HG02610 (cell line): Measurements from ENCODE around the gene TGFBR3.
"Not testable (repeated sequence)": the region's sequence is repeated elsewhere in the genome, so short reads cannot be mapped to it uniquely, and the experiment has no call there.

Experiments used
- ATAC-seq: cut with Tn5 transposase; IDR thresholded peaks from one replicate; pipeline ENCODE4 v1.9.1; 2021; ENCODE audit warnings: mild to moderate bottlenecking, moderate library complexity; ENCODE audit not compliant: unreplicated experiment

The TGFBR3 gene

DNA sequence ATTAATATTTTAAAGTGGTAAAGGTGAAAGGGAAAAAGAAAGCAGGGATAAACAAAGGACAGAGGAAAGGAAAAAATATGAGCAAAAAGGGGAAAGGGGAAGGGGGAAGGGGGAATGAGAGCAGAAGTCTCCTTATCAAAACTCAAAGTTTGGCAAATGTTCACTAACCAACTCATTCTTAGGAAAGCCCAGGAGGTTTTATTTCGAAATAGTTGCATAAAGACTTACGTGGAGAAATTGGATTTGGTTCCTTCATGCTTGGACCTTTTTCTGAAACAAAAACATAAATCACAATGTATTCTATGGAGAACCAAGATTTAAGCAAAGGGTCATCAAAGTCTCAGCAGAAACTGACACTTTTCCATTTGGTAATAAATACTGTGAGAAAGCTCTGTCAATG lies 188.1 kb downstream of the TGFBR3 start:
- no peak for ATAC-seq

DNA sequence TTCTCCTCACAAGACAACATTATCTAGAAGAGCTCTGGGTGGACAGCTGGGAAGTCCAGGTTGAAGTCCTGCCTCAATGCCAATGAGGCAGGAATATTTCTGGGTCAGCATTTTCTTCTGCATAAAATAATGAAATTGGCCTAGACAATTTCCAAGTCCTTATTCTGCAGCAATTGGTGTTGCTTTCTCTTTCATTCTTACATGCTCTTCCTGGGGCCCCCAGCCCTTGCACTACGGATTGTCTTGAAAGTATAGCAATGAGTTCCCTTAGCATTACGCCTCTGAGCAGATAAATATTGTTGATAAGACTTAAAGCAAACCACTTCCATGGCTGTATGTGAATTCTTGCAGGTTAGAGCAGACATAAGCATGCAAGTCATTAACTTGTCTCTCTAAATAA lies 188.5 kb downstream of the TGFBR3 start:
- peak; percentile 91 for ATAC-seq

DNA sequence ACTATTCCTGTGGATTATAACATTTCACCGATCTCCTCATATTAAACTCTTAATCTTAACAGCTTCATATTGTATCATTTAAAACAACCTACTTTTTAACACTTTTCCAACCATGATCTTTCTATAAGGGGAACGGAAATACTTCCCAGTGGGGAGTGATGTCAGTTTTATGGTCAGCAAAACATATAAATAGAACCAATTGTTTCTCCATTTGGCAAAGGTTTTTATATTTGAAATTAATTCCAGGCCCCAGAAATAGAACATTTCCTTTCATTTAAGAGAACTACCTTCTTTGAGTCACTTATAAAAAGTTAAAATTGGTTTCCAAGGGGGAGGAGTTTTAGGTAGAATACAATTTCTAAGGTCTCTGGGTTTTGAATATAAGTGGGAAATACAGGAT lies 189.6 kb downstream of the TGFBR3 start:
- ATAC-seq: no peak

- ATAC-seq: no peak
Measured at GRCh38 chr1:91693557-91693956, 192.4 kb downstream of the TGFBR3 start.

- no peak for ATAC-seq
Measured at GRCh38 chr1:91691525-91691924, 194.4 kb downstream of the TGFBR3 start.

DNA sequence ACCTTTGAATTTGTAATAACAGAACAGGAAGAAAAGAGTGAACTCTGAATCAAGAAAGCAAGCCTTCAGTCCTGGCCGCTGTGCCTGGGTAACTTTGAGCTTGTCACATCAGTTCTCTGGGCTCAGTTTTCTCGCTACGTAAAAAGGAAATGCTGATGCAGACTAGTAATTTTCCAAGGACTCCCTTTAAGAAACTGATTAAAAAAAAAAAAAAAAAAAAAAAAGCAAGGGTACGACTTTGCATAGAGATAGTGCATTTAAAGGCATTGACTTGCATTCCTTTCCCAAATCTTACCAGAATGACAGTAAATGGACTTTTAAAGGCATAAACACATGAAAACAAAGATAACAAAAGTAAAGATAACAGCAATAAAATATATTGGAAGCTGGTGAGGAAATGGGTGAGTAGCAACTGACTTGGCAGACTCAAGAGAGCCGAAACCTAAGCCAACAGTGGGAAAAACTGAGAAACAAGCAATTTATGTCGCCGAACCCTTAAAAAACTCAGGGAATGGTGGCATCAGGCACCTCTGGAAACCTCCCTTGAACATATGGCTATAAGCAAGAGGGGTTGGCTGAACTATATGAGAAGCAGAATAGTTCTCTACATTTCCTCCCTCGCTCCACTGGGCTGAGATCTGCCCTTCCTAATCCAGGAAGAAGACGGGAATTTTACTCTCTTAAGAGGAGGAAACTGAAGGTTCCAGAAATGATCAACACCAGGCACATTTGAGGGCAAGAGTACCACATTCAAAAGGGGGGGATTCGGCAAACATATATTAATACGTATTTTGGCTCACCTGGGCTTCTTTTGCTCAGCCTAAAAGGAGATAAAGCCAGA lies 196.1 kb downstream of the TGFBR3 start:
- no peak for ATAC-seq

DNA sequence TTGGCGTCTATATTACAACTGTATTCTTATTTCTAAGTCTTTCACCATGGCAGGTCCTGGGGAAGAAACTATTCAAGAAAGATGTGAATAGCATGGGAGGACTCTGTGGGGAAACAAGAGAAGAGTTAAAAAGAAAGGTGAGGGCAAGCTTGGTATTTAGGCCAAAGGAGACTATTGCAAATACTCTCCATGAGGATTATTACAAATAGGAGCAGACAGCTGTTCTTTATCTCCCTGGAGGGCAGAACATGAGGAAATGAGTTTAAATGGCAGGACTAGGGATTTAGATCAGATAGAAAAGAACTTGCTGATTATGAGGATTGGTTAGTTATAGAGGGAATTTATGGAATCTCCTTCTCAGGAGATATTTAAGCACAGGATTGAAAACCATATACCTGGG lies 198.5 kb downstream of the TGFBR3 start:
- no peak for ATAC-seq

DNA sequence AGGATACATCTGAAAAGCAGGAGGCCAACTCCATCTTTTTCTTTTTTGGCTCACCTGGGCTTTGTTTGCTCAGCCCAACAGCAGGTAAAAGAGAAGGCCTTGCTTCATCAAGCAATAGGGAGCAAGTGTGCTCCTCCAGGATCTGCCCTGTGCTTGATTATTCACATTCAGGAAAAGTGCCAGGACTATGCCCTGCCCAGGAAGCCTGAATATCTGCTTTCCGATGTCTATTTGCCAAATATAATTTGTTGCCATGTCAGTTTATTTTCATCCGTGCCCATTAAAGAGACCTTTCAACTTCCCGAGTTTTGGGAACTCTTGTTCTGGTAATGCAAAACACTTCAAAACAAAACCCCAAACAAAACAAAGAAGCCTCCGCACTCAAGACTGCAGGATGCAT lies 200.0 kb downstream of the TGFBR3 start:
- ATAC-seq: no peak

DNA sequence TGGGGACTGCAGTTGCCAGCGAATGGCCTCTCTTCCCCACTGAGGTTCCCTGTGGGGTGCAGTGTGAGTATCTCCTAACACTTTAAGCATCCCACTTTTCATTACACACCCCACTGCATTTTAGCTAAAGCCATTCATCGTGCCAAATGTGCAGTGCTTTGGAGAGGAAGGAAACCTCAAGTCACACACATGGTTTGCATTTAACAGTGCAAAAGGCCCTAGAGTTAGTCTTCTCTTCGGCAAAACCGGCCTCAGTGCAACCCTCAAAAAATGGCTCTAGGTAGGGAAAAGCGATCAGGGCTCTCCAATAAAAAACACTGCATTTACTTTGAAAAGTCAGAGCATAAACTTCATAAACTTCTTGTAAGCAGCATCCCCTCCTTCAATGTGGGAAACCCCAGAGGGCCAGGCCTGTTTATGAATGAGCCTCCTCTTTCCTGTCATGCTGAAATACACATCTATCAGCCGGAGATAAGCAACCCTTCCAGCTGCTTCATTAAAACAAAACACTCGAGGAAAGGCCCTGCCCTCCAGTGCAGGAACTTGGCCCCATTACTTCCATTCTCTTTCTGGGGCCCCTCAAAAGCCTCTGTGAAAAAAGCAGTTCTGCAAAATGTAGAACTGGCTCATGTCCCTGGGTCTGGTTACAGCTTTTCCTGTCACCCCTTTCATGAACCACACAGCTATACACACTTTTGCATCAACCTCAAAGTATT lies 201.3 kb downstream of the TGFBR3 start:
- ATAC-seq: peak; percentile 63

DNA sequence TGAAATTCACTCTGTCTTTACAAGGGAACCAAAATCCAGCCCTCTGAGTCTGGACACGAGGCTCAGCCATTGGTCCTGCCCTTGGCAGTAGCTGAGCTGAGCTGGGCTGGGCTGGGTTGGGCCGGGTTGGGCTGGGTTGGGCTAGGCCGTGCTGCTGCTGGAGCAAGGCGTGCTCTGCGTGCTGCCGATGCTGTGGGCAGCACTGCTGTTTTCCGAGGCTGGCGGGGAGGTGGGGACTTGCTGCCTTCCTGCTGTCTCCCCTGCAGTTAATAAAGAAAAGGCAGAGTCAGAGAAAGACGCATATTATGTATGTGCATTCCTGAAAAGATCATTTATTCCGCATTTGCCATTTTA lies 202.4 kb downstream of the TGFBR3 start:
- no peak for ATAC-seq

DNA sequence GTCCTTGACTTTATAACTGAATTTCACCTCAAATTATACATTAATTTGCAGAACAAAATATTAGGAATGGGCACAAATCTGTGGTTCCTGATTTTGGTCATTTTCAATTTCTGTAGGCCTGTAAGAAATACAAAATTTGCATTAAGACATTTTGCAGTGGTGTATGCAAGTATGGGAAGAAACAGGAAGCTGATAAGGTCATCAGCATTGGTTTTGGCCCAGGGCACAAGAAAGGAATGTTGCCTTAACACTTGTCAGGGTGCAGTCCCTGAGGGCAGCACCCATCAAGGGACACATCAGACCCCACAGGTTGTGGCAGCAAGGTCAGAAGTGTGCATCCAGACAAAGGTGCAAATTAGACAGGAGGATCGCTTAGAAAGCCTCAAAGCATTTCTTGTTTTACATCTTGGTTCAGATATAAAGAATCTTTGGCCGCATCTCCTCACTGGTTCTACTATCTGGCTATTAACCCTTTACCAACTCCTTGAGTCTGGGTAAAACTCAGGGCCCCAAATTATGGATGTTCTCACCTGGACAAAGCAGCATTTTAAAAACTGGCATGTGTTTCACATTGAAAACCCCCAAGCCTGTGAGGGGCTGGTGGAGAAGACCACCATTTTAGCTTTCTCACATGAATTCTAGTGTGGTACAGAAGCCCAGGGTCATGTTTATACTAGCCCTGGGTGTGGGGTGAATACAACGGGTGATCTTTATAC lies 202.9 kb downstream of the TGFBR3 start:
- ATAC-seq: peak; percentile 36

DNA sequence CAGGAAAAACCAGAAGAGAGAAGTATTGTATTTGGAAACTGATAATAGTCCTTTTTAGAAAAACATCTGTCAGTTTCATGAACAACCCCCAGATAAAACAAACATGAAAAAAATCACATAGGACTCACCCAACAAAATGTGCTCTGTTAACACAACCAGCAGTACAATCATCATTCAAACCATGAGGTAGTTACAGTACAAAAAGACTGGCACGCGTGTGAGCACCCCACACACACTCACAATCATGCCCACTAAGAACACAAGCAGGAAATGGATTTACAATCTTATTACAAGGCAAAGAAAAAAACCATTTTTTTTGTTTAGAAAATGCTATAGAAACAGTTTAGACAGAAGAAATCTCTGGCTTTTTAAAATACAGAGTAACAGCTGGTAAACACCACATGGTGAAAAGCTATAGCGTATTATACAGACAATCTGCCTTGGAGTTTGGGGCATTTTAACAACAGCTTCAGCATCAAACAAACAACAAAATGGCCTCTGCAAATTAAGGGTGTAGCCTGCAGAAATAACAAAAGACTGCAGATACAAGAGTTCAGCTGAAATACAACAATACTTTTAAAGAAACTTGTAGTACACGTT lies 205.3 kb downstream of the TGFBR3 start:
- ATAC-seq: no peak

GRCh38 chr1:91679446-91679845 lies 206.5 kb downstream of the TGFBR3 start:
- no peak for ATAC-seq

GRCh38 chr1:91676030-91676429 lies 209.9 kb downstream of the TGFBR3 start:
- ATAC-seq: no peak

GRCh38 chr1:91674107-91674506 lies 211.8 kb downstream of the TGFBR3 start:
- ATAC-seq: no peak

GRCh38 chr1:91673613-91674012 lies 212.3 kb downstream of the TGFBR3 start:
- no peak for ATAC-seq

GRCh38 chr1:91672601-91673161 lies 213.3 kb downstream of the TGFBR3 start:
- ATAC-seq: no peak

GRCh38 chr1:91670781-91671180 lies 215.2 kb downstream of the TGFBR3 start:
- ATAC-seq: no peak

DNA sequence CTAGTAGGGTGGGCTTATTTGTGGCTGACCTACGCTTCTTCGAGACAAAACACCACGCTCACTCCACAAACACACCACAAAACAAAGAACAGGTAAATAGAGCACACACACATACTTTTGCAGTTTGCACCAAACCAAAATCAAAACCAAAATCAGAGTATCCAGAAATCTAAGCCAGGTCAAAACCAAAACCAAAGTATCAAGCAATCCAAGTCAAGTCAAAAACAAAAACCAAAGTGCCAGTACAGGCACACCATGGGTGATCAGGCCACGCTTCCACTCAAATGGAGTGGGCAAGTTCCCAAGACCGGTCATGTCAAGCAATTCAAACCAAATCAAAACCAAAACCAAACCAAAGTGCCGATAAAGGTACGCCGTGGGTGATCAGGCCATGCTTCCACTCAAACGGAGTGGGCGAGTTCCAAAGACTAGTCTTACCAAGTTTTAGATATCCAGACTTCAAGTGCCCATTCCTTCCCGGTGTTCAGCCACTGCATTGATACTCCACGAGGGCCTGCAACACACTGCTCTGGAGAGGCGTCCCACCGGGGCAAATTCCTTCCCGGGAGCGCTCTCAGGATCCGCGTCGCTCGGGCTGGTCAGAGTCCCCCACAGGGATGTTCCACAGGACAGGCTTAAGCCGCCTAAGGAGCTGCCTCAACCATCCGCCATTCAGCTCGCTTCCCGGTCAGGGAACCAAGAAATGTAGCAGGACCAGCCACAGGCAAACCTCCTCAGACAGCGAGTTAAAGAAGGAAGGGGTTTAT lies 216.2 kb downstream of the TGFBR3 start:
- no peak for ATAC-seq

- ATAC-seq: not testable (repeated sequence)
Measured at GRCh38 chr1:91666651-91667050, 219.3 kb downstream of the TGFBR3 start.
